Loucy (cell line): ENCODE data around the gene GHRHR.

ENCODE experiments used
- H2AFZ ChIP-seq: fragments of 200-600 bp; sonication (generic); 2 replicates; pipeline ENCODE4 v1.6.0; 2016; ENCODE audit warnings: antibody characterized with exemption, mild to moderate bottlenecking, low read length, moderate library complexity
- H3F3A ChIP-seq: fragments of 200-600 bp; 2 replicates; pipeline ENCODE4 v1.6.0; 2016; ENCODE audit warnings: antibody characterized with exemption, low read depth, mild to moderate bottlenecking
- H3K27me3 ChIP-seq: fragments of 200-600 bp; sonication (generic); 2 replicates; pipeline ENCODE4 v1.6.1; 2014; ENCODE audit warnings: low read length, mild to moderate bottlenecking; ENCODE audit not compliant: insufficient read depth, poor library complexity, severe bottlenecking
- H3K36me3 ChIP-seq: fragments of 200-600 bp; sonication (generic); 2 replicates; pipeline ENCODE4 v1.6.1; 2016; ENCODE audit warnings: low read length; ENCODE audit not compliant: insufficient read depth
- H3K4me1 ChIP-seq: fragments of 200-600 bp; sonication (generic); 2 replicates; pipeline ENCODE4 v1.5.1; 2014; ENCODE audit warnings: low read length, mild to moderate bottlenecking; ENCODE audit not compliant: insufficient read depth, poor library complexity, severe bottlenecking
- H3K4me2 ChIP-seq: fragments of 200-600 bp; sonication (generic); 2 replicates; pipeline ENCODE4 v1.6.0; 2014; ENCODE audit warnings: antibody characterized with exemption, low read length, low read depth, mild to moderate bottlenecking; ENCODE audit not compliant: poor library complexity, severe bottlenecking
- H3K4me3 ChIP-seq: fragments of 200-600 bp; sonication (generic); 2 replicates; pipeline ENCODE4 v1.5.1; 2014; ENCODE audit warnings: low read length, mild to moderate bottlenecking, mixed read lengths; ENCODE audit not compliant: poor library complexity, severe bottlenecking
- H3K79me2 ChIP-seq: fragments of 200-600 bp; sonication (generic); 2 replicates; pipeline ENCODE4 v1.6.1; 2014; ENCODE audit warnings: low read length; ENCODE audit not compliant: insufficient read depth
- H3K9ac ChIP-seq: fragments of 200-600 bp; sonication (generic); 2 replicates; pipeline ENCODE4 v1.6.0; 2014; ENCODE audit warnings: mild to moderate bottlenecking, low read depth, low read length, moderate library complexity; ENCODE audit not compliant: poor library complexity, severe bottlenecking
- H3K9me2 ChIP-seq: fragments of 200-600 bp; sonication (generic); replicated peaks from 2 replicates; pipeline ENCODE4 v1.6.1; 2016; ENCODE audit warnings: low read depth, low read length, mixed read lengths
- H3K9me3 ChIP-seq: fragments of 200-600 bp; sonication (generic); 2 replicates; pipeline ENCODE4 v1.6.1; 2014; ENCODE audit warnings: mild to moderate bottlenecking, antibody characterized with exemption, low read length, low read depth; ENCODE audit not compliant: insufficient read depth
- H4K20me1 ChIP-seq: fragments of 200-600 bp; sonication (generic); 2 replicates; pipeline ENCODE4 v1.6.0; 2014; ENCODE audit warnings: antibody characterized with exemption, low read length, mild to moderate bottlenecking; ENCODE audit not compliant: insufficient read depth, poor library complexity, severe bottlenecking
- EZH2phosphoT487 ChIP-seq: fragments of 200-600 bp; IDR thresholded peaks from 2 replicates; pipeline ENCODE4 v1.6.1; 2018; ENCODE audit warnings: antibody characterized with exemption, mild to moderate bottlenecking, moderate library complexity, borderline replicate concordance
- TF ChIP-seq, protein P1 (sequence below): fragments of 200-600 bp; sonication (generic); conservative IDR thresholded peaks from 2 replicates; pipeline ENCODE4 v1.5.1; 2014; ENCODE audit warnings: mild to moderate bottlenecking, antibody characterized with exemption, low read length

The GHRHR gene

DNA sequence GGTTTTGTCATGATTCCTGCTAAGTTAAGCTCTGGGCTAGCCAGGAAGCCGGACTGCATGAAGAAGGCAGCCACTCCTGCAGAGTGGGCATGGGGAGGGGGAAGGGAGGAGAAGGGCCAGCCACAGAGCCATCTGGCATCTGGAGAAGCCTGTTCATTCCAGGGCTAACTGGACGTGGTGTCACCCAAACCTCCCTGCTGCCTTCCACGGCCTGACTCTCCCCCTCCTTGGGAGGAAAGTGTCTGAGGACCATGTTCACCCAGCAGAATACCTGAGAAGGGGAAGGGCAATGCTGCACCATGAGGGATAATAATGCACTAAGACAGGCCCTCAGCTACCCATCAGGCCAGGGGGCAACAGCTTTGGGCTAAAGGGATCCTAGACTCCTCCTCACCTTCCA, 36.7 kb upstream of the GHRHR start:
- Histone ChIP-seq H3K36me3 (no peaks in the 10 kb centered on the region), H4K20me1 (no peaks in the 10 kb centered on the region), H3F3A (no peaks in the 10 kb centered on the region), H3K9me3 (no peaks in the 10 kb centered on the region), H3K4me1 (no peaks in the 10 kb centered on the region), H3K9me2 (no peaks in the 10 kb centered on the region), H3K4me3 (no peak overlapping the region), H3K79me2 (no peaks in the 10 kb centered on the region), H3K9ac (no peak overlapping the region), H3K4me2 (no peak overlapping the region), H3K27me3 (no peaks in the 10 kb centered on the region), H2AFZ (no peak overlapping the region)
- TF ChIP-seq, protein P1, sequence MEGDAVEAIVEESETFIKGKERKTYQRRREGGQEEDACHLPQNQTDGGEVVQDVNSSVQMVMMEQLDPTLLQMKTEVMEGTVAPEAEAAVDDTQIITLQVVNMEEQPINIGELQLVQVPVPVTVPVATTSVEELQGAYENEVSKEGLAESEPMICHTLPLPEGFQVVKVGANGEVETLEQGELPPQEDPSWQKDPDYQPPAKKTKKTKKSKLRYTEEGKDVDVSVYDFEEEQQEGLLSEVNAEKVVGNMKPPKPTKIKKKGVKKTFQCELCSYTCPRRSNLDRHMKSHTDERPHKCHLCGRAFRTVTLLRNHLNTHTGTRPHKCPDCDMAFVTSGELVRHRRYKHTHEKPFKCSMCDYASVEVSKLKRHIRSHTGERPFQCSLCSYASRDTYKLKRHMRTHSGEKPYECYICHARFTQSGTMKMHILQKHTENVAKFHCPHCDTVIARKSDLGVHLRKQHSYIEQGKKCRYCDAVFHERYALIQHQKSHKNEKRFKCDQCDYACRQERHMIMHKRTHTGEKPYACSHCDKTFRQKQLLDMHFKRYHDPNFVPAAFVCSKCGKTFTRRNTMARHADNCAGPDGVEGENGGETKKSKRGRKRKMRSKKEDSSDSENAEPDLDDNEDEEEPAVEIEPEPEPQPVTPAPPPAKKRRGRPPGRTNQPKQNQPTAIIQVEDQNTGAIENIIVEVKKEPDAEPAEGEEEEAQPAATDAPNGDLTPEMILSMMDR, result no peak
- no peak for TF ChIP-seq EZH2phosphoT487

DNA sequence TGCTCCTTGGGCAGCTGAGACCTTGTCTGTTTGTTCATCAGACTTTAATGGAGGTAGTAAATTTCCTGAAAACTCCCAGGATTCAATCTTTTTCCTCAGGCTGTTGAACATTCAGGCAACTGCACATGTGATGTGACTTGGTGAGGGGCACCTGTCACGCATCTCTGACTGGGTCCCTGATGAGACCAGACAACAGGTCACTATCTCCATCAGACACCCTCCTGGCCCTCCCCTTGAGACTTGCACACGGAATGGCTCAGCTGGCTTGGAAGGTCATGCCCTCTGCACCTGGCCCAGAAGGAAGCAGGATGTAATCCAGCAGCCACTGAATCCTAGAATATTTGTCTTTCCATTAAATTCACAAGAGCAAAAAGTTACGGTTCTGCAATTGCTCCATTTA, 36.2 kb upstream of the GHRHR start:
- no peak for TF ChIP-seq EZH2phosphoT487
- TF ChIP-seq, protein P1, result no peak
- Histone ChIP-seq H4K20me1 (no peaks in the 10 kb centered on the region), H3K4me1 (no peaks in the 10 kb centered on the region), H3K27me3 (no peaks in the 10 kb centered on the region), H3K9me2 (no peaks in the 10 kb centered on the region), H2AFZ (no peak overlapping the region), H3K36me3 (no peaks in the 10 kb centered on the region), H3K79me2 (no peaks in the 10 kb centered on the region), H3K9me3 (no peaks in the 10 kb centered on the region), H3F3A (no peaks in the 10 kb centered on the region), H3K9ac (no peak overlapping the region), H3K4me3 (no peak overlapping the region), H3K4me2 (no peak overlapping the region)

DNA sequence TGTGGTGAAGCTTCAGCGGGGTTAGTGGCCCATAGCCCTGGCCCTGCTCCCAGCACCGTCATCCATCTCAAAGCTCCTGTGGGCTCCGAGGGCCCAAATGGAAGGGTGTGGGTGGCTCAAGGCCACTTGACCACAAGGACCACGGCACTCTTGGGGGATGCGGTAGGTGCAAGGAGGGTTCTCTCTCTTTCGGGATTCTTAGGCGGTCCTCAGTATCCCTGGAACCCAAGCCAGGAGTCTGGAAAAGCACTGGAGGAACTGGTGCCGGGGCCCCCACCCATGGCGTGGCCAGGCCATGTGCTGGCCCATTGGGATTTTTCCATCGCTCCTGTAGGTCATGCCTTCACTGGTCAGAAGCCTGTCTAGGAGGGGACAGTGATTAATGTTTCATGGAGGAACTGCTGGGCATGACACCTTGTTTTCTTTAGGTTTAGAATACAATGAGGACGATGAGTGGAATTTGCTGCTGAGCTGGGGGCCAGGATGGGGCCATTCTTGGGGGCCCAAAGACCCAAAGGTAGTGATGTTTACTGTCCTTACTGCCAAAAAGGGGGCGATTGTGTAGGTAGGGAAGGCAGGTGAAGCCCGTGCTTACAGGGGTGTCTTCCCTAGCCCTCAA, 35.4 kb upstream of the GHRHR start:
- no peaks in the 10 kb centered on the region for H3K9me3 ChIP-seq
- no peaks in the 10 kb centered on the region for H3K9me2 ChIP-seq
- no peaks in the 10 kb centered on the region for H3F3A ChIP-seq
- H2AFZ ChIP-seq, result no peak overlapping the region
- H3K79me2 ChIP-seq, result no peaks in the 10 kb centered on the region
- H4K20me1 ChIP-seq, result no peaks in the 10 kb centered on the region
- no peak overlapping the region for H3K4me3 ChIP-seq
- no peak overlapping the region for H3K9ac ChIP-seq
- no peak overlapping the region for H3K4me2 ChIP-seq
- H3K4me1 ChIP-seq, result no peaks in the 10 kb centered on the region
- TF ChIP-seq, protein P1, result no peak
- TF ChIP-seq EZH2phosphoT487, result no peak
- no peaks in the 10 kb centered on the region for H3K36me3 ChIP-seq
- no peaks in the 10 kb centered on the region for H3K27me3 ChIP-seq
